ENCODE measurements around the gene ZBTB20.

DNA sequence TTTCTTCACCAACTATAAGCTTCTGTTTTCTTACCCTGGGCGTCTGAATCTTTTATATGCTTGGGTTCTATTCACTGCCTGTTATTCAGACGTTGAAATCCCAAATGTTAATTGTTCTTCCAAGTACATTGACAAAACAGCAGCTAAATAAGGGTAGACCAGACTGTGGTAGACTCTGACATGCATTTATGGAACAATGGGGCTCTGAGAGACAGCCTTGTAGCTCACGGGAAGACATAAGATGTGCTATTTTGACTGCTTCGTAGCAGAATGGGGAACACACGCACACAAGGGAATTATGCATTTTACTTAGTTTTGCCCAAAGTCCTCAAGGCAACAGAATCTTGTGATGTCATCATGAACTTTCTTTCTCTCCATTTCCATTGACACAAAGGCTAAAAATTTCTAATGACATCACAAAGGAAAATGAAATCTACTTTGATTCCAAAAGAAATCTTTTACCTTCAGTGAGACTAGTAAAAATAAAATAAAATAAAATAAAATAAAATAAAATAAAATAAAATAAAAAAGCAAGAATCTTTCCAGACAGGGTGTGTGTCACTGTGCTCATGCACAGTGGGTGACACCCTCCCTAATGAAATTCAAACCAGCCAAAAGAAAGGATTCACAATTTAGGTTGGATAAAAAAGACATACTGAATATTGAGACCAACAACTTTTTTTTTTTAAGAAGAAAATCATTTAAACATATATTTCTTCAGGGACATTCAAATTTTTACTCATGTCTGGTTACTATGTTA lies 346.6 kb downstream of the ZBTB20 start:
- TF ChIP-seq, protein P1, sequence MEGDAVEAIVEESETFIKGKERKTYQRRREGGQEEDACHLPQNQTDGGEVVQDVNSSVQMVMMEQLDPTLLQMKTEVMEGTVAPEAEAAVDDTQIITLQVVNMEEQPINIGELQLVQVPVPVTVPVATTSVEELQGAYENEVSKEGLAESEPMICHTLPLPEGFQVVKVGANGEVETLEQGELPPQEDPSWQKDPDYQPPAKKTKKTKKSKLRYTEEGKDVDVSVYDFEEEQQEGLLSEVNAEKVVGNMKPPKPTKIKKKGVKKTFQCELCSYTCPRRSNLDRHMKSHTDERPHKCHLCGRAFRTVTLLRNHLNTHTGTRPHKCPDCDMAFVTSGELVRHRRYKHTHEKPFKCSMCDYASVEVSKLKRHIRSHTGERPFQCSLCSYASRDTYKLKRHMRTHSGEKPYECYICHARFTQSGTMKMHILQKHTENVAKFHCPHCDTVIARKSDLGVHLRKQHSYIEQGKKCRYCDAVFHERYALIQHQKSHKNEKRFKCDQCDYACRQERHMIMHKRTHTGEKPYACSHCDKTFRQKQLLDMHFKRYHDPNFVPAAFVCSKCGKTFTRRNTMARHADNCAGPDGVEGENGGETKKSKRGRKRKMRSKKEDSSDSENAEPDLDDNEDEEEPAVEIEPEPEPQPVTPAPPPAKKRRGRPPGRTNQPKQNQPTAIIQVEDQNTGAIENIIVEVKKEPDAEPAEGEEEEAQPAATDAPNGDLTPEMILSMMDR (IDR thresholded peaks at IDR 0.05): no peak
- no peak for TF ChIP-seq POLR2A (IDR thresholded peaks at IDR 0.05)
